GM12892 (cell line): ENCODE results near the gene GPR15.

Experiments used
- POLR2A ChIP-seq: IDR thresholded peaks from 2 replicates; pipeline ENCODE4 v1.6.1; 2011; ENCODE audit warnings: low read depth, low read length, control low read depth
- POLR2AphosphoS5 ChIP-seq: IDR thresholded peaks from 2 replicates; pipeline ENCODE4 v1.6.1; 2011; ENCODE audit warnings: low read depth, low read length, control low read depth
- TAF1 ChIP-seq: IDR thresholded peaks from 2 replicates; pipeline ENCODE4 v1.6.1; 2011; ENCODE audit warnings: low read depth, mild to moderate bottlenecking, control low read depth, low read length, borderline replicate concordance

DNA sequence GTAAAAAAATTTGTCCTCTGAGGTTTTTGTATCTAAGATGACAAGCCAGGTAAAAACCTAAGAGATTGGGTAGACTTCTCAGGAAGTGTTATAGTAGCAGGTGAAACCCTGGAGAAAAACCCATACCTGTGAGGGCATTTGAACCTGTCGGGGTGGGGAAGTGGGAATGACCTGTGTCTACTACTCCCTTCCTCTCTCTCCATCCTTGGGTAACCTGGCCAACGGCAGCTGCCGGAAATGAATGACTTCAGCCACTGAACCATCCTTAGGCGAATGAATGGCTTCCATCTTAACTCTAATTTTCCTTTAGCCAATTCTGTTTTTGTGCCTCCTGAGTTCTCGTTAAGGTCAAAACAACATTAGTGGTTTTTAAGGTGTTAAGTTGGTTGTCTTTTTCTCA lies 16.8 kb downstream of the GPR15 start:
- TF ChIP-seq POLR2AphosphoS5 (no peak), TAF1 (no peak), POLR2A (0 out of 2 replicates have a peak, but pooled peaks have one; percentile 40)
